Measurements from ENCODE around the gene SPATC1L. TPM values are rescaled to one million over a fixed set of nuclear protein-coding genes. Genes with fewer than 3 reads are reported as not detected.
A peak's percentile ranks its signal among the peaks of the same experiment; 100 is the strongest.

SPATC1L gene
- total and polyA plus RNA-seq, 2 donors from 2014 or later = 3.7 to 8.7 TPM

DNA sequence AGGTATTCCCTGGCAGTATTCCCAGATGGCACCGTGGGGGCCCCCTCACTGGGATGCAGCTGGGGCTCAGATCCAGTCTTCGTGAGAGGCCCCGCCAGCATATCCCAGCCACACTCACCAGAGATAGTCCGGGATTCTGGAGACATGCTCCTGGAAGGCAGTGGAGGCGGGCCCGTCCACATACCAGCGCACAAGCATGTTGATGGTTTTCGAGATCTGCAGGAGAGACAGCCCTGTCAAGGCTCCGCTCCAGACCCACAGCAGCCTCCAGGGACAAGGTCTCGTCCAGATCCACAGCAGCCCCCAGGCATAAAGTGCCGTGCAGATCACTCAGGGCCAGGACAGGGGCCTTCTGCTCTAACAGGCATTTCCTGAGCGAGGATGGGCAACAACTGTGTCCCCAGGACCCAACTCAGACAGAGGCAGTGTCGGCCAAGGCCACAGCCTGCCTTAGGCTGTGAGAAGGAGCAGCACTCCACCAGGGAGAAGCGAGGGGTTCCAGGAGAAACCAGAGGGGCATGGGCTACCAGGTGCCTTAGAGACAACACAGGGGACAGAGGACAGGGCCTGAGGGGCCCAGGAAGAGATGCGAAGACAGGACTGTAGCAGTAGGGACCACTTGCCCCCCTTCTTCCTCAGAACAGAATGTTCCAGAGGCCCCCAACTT, 29.5 kb upstream of the SPATC1L start:
- FAIRE-seq = no peak
- Histone ChIP-seq H3K36me3 (ENCODE audit: control insufficient read depth in 2 of 3, insufficient read depth in 3 of 3, low read length in 3 of 3) (peaks cover 0 to 10% (median 2%) of the 10 kb centered on the region in 3 donors), H3K27me3 (ENCODE audit: control insufficient read depth, insufficient read depth, low read length) (no peaks in the 10 kb centered on the region), H3K4me3 (ENCODE audit: low read length in 3 of 3) (no peak overlapping the region), H3K27ac (ENCODE audit: low read depth in 2 of 2, low read length in 2 of 2) (no peak overlapping the region), H3K9ac (ENCODE audit: low read length in 3 of 3) (no peak overlapping the region), H3K4me1 (ENCODE audit: control insufficient read depth in 2 of 3, insufficient read depth in 2 of 3, low read depth in 1 of 3, low read length in 3 of 3) (no peaks in the 10 kb centered on the region), H3K9me3 (ENCODE audit: control insufficient read depth in 2 of 3, insufficient read depth in 1 of 3, low read length in 3 of 3) (no peaks in the 10 kb centered on the region)
- intact Hi-C loops (cut with DNase I) = no loop called here
- TF ChIP-seq, protein P1, sequence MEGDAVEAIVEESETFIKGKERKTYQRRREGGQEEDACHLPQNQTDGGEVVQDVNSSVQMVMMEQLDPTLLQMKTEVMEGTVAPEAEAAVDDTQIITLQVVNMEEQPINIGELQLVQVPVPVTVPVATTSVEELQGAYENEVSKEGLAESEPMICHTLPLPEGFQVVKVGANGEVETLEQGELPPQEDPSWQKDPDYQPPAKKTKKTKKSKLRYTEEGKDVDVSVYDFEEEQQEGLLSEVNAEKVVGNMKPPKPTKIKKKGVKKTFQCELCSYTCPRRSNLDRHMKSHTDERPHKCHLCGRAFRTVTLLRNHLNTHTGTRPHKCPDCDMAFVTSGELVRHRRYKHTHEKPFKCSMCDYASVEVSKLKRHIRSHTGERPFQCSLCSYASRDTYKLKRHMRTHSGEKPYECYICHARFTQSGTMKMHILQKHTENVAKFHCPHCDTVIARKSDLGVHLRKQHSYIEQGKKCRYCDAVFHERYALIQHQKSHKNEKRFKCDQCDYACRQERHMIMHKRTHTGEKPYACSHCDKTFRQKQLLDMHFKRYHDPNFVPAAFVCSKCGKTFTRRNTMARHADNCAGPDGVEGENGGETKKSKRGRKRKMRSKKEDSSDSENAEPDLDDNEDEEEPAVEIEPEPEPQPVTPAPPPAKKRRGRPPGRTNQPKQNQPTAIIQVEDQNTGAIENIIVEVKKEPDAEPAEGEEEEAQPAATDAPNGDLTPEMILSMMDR (IDR thresholded peaks at IDR 0.05; ENCODE audit: borderline replicate concordance, extremely low read depth, insufficient read depth) = no peak
- peak in 2 of 5 donors; percentile 7 to 36 for DNase-seq

DNA sequence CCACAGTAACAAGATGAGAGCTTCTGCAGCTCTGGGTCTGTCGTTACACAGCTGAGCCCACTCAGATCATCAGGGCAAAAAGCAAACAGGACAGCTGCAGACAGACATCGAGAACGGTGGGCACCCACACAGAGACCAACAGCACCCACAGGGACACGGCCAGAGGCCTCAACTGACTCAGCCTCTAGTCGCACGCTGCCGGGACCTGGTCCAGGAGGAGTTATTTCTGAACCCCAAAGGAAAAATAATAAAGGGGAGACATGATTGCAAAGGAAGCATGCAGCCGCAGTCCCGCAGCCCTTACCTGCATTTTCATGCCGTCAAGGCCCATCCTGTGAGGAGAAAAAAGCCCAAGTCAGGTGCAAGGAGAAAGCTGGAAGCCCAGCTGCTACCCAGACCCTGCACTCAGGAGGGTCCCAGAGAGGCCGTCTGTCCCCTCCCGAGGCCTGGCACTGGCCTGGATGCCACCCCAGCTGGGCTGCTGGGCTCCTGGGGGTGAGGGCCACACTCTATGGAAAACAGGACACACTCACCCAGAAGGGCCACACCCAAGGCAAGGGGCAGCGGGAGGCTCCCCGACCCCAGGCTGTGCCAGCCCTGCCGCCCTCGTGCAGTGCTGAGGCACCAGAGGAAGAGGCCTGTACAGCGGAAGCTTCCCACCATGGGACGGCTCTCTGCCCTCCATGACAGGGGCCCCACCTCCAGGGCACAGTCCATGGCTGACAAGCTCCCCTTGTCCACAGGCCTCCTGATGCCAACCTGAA, 28.6 kb upstream of the SPATC1L start:
- peaks cover 0 to 10% (median 3%) of the 10 kb centered on the region in 3 donors for H3K36me3 ChIP-seq (ENCODE audit: control insufficient read depth in 2 of 3, insufficient read depth in 3 of 3, low read length in 3 of 3)
- FAIRE-seq = no peak

DNA sequence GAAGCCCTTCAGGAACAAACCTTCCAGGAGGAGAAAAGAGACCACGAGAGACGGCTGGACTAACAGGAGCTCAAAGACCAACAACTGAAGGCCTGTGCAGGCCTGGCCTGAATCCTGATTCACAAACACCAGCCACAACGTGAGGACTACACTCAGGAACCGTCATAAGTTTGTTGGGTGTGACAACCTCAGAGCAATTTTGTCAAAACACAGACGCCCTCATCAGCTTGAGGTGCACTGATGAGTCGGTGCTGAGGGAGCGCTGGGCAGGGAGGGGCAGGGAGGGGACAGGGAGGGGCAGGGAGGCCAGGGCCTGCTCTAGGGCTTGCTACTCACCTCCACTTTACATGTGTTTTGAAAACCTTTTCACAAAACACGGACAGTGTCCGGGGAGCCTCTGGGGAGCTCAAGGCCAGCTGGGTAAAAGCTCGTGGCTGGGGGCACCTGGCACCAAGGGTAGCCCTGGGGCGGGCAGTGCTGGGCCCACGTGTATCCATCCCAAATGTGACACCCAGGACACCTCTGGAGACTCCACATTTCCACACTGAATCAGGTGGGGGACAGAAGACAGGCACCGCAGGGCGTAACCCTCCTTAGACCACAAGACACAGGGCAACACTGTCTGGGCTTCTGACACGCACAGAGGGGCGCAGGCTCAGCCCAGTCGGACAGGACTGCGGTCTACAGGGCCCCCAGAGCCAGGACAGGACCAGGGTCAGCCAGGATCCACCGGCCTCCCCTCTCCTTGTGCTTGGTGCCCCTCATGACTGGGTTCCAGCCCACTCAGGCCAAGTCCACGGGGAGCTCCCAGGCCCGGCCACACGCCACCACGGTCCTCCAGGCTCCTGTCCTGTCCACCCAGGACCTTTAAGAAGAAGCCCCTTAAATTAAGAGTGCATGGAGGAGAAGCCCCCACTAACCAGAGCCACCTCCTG, 27.8 kb upstream of the SPATC1L start:
- H3K4me3 ChIP-seq (ENCODE audit: low read length in 3 of 3) = no peak overlapping the region
- TF ChIP-seq, protein P1 (IDR thresholded peaks at IDR 0.05; ENCODE audit: borderline replicate concordance, extremely low read depth, insufficient read depth) = no peak
- H3K27ac ChIP-seq (ENCODE audit: low read depth in 2 of 2, low read length in 2 of 2) = no peak overlapping the region
- H3K9me3 ChIP-seq (ENCODE audit: control insufficient read depth in 2 of 3, insufficient read depth in 1 of 3, low read length in 3 of 3) = no peaks in the 10 kb centered on the region
- no peaks in the 10 kb centered on the region for H3K27me3 ChIP-seq (ENCODE audit: control insufficient read depth, insufficient read depth, low read length)
- peak in 2 of 5 donors; percentile 6 to 52 for DNase-seq
- no peak for FAIRE-seq
- no peak overlapping the region for H3K9ac ChIP-seq (ENCODE audit: low read length in 3 of 3)
- H3K36me3 ChIP-seq (ENCODE audit: control insufficient read depth in 2 of 3, insufficient read depth in 3 of 3, low read length in 3 of 3) = peaks cover 0 to 6% (median 5%) of the 10 kb centered on the region in 3 donors
- no peaks in the 10 kb centered on the region for H3K4me1 ChIP-seq (ENCODE audit: control insufficient read depth in 2 of 3, insufficient read depth in 2 of 3, low read depth in 1 of 3, low read length in 3 of 3)
- intact Hi-C loops (cut with DNase I) = no loop called here

More for the DNA sequence above, 28.6 kb upstream of the SPATC1L start:
- Histone ChIP-seq H3K4me3 (ENCODE audit: low read length in 3 of 3) (no peak overlapping the region), H3K9me3 (ENCODE audit: control insufficient read depth in 2 of 3, insufficient read depth in 1 of 3, low read length in 3 of 3) (no peaks in the 10 kb centered on the region), H3K9ac (ENCODE audit: low read length in 3 of 3) (no peak overlapping the region), H3K4me1 (ENCODE audit: control insufficient read depth in 2 of 3, insufficient read depth in 2 of 3, low read depth in 1 of 3, low read length in 3 of 3) (no peaks in the 10 kb centered on the region), H3K27me3 (ENCODE audit: control insufficient read depth, insufficient read depth, low read length) (no peaks in the 10 kb centered on the region), H3K27ac (ENCODE audit: low read depth in 2 of 2, low read length in 2 of 2) (no peak overlapping the region)
- TF ChIP-seq, protein P1 (IDR thresholded peaks at IDR 0.05; ENCODE audit: borderline replicate concordance, extremely low read depth, insufficient read depth) = no peak
- peak in 2 of 5 donors; percentile 5 to 61 for DNase-seq
- intact Hi-C loops (cut with DNase I) = no loop called here
